UCSD-AML1 (cell line): ENCODE measurements around the gene TTL.

Experiments
- DNase-seq: peaks from one replicate; lab custom pipeline; 2025; ENCODE audit not compliant: unreplicated experiment; lab: John Stamatoyannopoulos, UW

Gene TTL

GRCh38 chr2:112580084-112580483 is 98.1 kb downstream of the TTL start:
- DNase-seq = no peak

DNA sequence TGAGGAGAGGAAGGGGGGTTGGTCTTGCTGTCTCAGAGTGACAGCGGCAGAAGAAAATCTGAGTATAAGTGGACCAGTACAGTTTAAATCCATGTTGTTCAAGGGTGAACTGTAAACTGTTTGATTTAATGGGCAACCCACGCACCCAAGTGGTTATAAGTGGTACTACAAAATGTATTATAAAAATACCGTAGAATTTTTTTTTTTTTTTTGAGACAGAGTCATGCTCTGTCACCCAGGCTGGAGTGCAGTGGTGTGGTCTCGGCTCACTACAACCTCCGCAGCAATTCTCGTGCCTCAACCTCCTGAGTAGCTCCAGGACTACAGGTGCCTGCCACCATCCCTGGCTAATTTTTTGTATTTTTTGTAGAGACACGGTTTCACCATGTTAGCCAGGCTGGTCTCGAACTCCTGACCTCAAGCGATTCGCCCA is 100.4 kb downstream of the TTL start:
- DNase-seq = no peak

DNA sequence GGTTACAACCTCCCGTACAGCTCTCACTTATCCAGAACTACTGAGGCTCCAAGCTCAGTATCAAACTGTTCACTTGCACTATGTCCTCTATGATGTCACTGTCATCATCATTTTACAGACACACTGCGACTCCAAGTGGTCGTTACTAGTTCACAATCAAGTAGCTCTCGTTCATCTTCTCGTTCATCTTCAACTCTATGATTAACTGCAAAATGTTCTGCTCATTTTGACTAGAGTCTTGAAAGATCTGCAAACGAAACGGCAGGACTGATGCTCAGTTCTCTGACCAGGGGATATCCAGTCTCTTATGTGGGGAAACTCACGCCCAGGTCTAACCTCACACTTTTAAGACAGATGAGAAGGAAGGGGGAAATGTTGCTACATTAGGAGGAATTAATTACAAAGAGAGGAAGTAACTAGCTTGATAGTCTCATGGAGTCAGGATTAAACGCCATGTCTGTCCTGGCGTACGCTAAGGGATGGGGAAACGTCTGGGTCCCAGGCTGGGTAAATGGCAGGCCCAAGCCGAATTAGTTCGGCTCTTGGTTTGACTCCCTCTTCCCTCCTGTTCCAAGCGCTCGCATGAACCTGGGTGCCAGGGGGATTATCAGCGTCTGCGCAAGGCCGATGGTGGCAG is 101.7 kb downstream of the TTL start:
- no peak for DNase-seq

DNA sequence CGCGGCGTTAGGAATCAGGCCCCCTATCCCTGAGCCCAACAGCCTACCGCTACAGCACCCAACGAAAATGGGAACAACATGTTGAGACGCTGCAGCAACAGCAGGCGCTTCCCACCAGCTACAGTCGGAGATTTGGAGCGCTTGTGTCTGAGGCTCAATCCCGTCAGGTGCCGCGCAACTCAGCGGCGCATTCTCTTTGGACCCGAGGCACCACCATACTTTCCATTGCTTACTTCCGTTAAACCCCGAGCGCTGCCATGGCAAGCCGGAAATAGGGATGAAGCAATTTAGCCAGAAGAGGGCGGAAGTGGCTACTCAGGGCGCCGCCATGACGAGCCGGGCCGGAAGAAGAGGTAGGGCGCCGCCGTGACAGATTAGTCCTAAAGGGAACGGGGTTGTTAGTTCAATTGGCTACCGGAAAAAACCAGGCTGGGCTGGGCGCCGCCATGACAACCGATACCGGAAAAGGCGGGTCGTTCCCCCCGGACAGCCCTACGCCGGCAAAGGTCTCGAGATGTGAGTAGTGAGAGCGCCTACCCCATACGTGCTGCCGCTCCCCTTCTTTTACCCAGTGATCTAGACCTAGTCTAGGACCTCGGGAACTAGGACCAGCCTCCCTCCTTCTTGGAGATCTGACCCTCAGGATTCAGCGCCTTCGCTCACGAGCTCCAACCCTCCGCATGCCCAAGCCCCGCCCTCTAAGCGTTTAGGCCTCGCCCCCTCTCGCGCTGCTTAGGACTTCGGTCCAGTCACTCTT is 102.4 kb downstream of the TTL start, which contains the start of gene CHCHD5:
CHCHD5 (plus strand) TSS at position 476 of the 757 bp plus-strand sequence; CDS start at position 515, 39 bp downstream.
- DNase-seq = peak; percentile 96

GRCh38 chr2:112584891-112585250 is 102.9 kb downstream of the TTL start:
- DNase-seq = no peak

GRCh38 chr2:112585400-112585799 is 103.4 kb downstream of the TTL start:
- DNase-seq = no peak

DNA sequence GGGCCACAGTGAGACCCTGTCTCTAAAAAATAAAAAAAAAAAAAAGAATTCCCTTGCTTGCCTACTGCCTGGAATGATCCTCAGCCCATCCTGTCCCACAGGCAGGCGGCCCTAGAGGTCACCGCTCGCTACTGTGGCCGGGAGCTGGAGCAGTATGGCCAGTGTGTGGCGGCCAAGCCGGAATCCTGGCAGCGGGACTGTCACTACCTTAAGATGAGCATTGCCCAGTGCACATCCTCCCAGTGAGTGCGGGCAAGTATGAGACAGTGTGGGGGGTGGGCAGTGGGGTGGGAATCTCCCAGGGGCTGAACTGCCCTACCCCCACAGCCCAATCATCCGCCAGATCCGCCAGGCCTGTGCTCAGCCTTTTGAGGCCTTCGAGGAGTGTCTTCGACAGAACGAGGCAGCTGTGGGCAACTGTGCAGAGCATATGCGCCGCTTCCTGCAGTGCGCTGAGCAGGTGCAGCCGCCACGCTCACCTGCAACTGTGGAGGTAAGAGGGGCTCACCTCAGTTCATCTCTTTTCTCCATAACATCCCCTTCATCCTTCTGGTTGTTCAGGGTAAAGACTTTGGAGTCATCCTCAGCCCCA is 104.0 kb downstream of the TTL start:
- DNase-seq = no peak

DNA sequence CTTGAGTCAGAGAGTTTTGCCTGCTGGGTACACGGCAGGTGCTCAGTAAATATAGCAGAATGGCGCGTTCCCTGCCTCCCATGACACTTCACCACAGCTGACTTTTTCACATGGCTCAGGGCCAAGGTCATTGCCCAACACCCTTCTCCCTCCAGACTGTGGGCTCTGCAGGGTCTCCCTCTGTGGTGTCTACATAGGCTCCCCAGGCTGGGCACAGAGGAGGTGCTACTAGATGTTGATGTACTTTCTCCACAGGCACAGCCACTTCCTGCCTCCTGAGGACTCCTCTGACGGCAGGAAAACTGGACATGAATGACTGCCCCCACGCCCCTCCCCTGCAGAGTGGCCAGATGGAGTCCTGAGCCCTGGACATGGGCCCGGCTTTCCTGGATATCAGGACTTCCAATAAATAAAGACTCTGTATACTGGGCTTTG is 106.7 kb downstream of the TTL start:
- no peak for DNase-seq
